ENCODE measurements around the gene LPCAT1.

DNA sequence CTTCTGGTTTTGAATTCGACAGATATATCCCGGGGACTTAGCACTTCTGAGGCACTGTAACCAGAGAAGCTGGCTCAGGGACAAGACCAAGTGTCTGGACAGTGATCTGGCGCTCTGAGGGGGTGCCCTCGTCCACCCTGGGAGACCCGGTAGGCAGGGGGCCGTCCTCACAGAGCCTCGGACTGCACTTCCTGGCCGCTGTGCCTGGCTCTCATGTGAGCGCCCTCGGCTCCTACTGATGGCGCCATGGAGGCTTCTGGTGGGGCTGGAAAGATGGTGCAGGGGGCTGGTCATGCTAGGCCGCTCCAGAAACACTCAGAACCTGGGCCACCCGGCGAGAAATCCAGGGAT is 59.7 kb downstream of the LPCAT1 start:
- TF ChIP-seq EZH2 (IDR thresholded peaks at IDR 0.05) (no peak), YY1 (IDR thresholded peaks at IDR 0.05; ENCODE audit: extremely low read depth, insufficient replicate concordance, low read depth, low read length) (no peak)

All from HCT116 (cell line).